ENCODE data around the gene MAN2B2.

Gene MAN2B2

GRCh38 chr4:6592804-6593563 lies 18.0 kb downstream of the MAN2B2 start:
- H3K4me3 ChIP-seq (ENCODE audit: low read length), result no peak overlapping the region
- TF ChIP-seq CTCF (conservative IDR thresholded peaks at IDR 0.05; ENCODE audit: low read length), result no peak
- DNase-seq (ENCODE audit: low read depth), result no peak

GRCh38 chr4:6594341-6594740 lies 19.4 kb downstream of the MAN2B2 start:
- DNase-seq (ENCODE audit: low read depth), result no peak
- no peak for TF ChIP-seq CTCF (conservative IDR thresholded peaks at IDR 0.05; ENCODE audit: low read length)
- no peak overlapping the region for H3K4me3 ChIP-seq (ENCODE audit: low read length)

GRCh38 chr4:6594826-6595355 lies 19.9 kb downstream of the MAN2B2 start:
- TF ChIP-seq CTCF (conservative IDR thresholded peaks at IDR 0.05; ENCODE audit: low read length), result no peak
- no peak overlapping the region for H3K4me3 ChIP-seq (ENCODE audit: low read length)
- DNase-seq (ENCODE audit: low read depth), result no peak

- DNase-seq (ENCODE audit: low read depth), result no peak
- no peak for TF ChIP-seq CTCF (conservative IDR thresholded peaks at IDR 0.05; ENCODE audit: low read length)
- H3K4me3 ChIP-seq (ENCODE audit: low read length), result no peak overlapping the region
Measured at GRCh38 chr4:6595897-6596537, 21.0 kb downstream of the MAN2B2 start.

- H3K4me3 ChIP-seq (ENCODE audit: low read length), result no peak overlapping the region
- no peak for TF ChIP-seq CTCF (conservative IDR thresholded peaks at IDR 0.05; ENCODE audit: low read length)
- no peak for DNase-seq (ENCODE audit: low read depth)
Measured at GRCh38 chr4:6596948-6597347, 22.0 kb downstream of the MAN2B2 start.

- H3K4me3 ChIP-seq (ENCODE audit: low read length), result no peak overlapping the region
- TF ChIP-seq CTCF (conservative IDR thresholded peaks at IDR 0.05; ENCODE audit: low read length), result no peak
- DNase-seq (ENCODE audit: low read depth), result no peak
Measured at GRCh38 chr4:6598127-6598526, 23.1 kb downstream of the MAN2B2 start.

GRCh38 chr4:6598641-6599040 lies 23.7 kb downstream of the MAN2B2 start:
- DNase-seq (ENCODE audit: low read depth), result no peak
- TF ChIP-seq CTCF (conservative IDR thresholded peaks at IDR 0.05; ENCODE audit: low read length), result no peak
- H3K4me3 ChIP-seq (ENCODE audit: low read length), result no peak overlapping the region
